ENCODE data around the gene STARD13. TPM values are rescaled to one million over a fixed set of nuclear protein-coding genes. Genes with fewer than 3 reads are reported as not detected.

The STARD13 gene
- total RNA-seq, 1 experiment from 2014 or later = 11.3 TPM

GRCh38 chr13:33145667-33146066, 139.9 kb downstream of the STARD13 start:
- Mint-ChIP-seq H3K36me3 (ENCODE audit: insufficient read depth, unreplicated experiment) (no peaks in the 10 kb centered on the region), H3K4me1 (ENCODE audit: low read depth, unreplicated experiment) (no peaks in the 10 kb centered on the region), H3K27ac (ENCODE audit: unreplicated experiment) (no peak overlapping the region), H3K4me3 (ENCODE audit: low read depth, unreplicated experiment) (no peak overlapping the region), H3K27me3 (ENCODE audit: unreplicated experiment) (no peaks in the 10 kb centered on the region), H3K9me3 (ENCODE audit: low read depth, unreplicated experiment) (peaks cover 2% of the 10 kb centered on the region)
- BruUV-seq (replicated peaks) = no TSS peak
- TF ChIP-seq CTCF (IDR thresholded peaks at IDR 0.05; ENCODE audit: unreplicated experiment) = no peak
- no peak for DNase-seq
- CTCF ChIA-PET = interaction anchor here (1.0 kb wide), 1 partner anchor 12 kb away, joined by 4 read pairs; no protein-coding TSS in a partner anchor
- intact Hi-C loops (cut with micrococcal nuclease; ENCODE audit: unreplicated experiment) = no loop called here

GRCh38 chr13:33144358-33144784, 141.2 kb downstream of the STARD13 start:
- Mint-ChIP-seq H3K27ac (ENCODE audit: unreplicated experiment) (no peak overlapping the region), H3K9me3 (ENCODE audit: low read depth, unreplicated experiment) (peaks cover 2% of the 10 kb centered on the region), H3K4me1 (ENCODE audit: low read depth, unreplicated experiment) (no peaks in the 10 kb centered on the region), H3K4me3 (ENCODE audit: low read depth, unreplicated experiment) (no peak overlapping the region), H3K36me3 (ENCODE audit: insufficient read depth, unreplicated experiment) (no peaks in the 10 kb centered on the region), H3K27me3 (ENCODE audit: unreplicated experiment) (no peaks in the 10 kb centered on the region)
- intact Hi-C loops (cut with micrococcal nuclease; ENCODE audit: unreplicated experiment) = no loop called here
- no peak for DNase-seq
- no TSS peak for BruUV-seq (replicated peaks)
- CTCF ChIA-PET = interaction anchor here (0.6 kb wide), 1 partner anchor 11 kb away, joined by 4 read pairs; no protein-coding TSS in a partner anchor
- no peak for TF ChIP-seq CTCF (IDR thresholded peaks at IDR 0.05; ENCODE audit: unreplicated experiment)

GRCh38 chr13:33139780-33140535, 145.6 kb downstream of the STARD13 start:
- Mint-ChIP-seq H3K36me3 (ENCODE audit: insufficient read depth, unreplicated experiment) (no peaks in the 10 kb centered on the region), H3K4me3 (ENCODE audit: low read depth, unreplicated experiment) (no peak overlapping the region), H3K27me3 (ENCODE audit: unreplicated experiment) (no peaks in the 10 kb centered on the region), H3K27ac (ENCODE audit: unreplicated experiment) (no peak overlapping the region), H3K9me3 (ENCODE audit: low read depth, unreplicated experiment) (peaks cover 2% of the 10 kb centered on the region), H3K4me1 (ENCODE audit: low read depth, unreplicated experiment) (no peaks in the 10 kb centered on the region)
- intact Hi-C loops (cut with micrococcal nuclease; ENCODE audit: unreplicated experiment) = no loop called here
- no TSS peak for BruUV-seq (replicated peaks)
- no peak for DNase-seq
- CTCF ChIA-PET = no interaction called here
- TF ChIP-seq CTCF (IDR thresholded peaks at IDR 0.05; ENCODE audit: unreplicated experiment) = no peak

- Mint-ChIP-seq H3K4me1 (ENCODE audit: low read depth, unreplicated experiment) (no peaks in the 10 kb centered on the region), H3K27ac (ENCODE audit: unreplicated experiment) (no peak overlapping the region), H3K36me3 (ENCODE audit: insufficient read depth, unreplicated experiment) (no peaks in the 10 kb centered on the region), H3K27me3 (ENCODE audit: unreplicated experiment) (no peaks in the 10 kb centered on the region), H3K9me3 (ENCODE audit: low read depth, unreplicated experiment) (peaks cover 2% of the 10 kb centered on the region), H3K4me3 (ENCODE audit: low read depth, unreplicated experiment) (no peak overlapping the region)
- TF ChIP-seq CTCF (IDR thresholded peaks at IDR 0.05; ENCODE audit: unreplicated experiment) = no peak
- no peak for DNase-seq
- CTCF ChIA-PET = no interaction called here
- no TSS peak for BruUV-seq (replicated peaks)
- intact Hi-C loops (cut with micrococcal nuclease; ENCODE audit: unreplicated experiment) = no loop called here
These were observed 146.4 kb downstream of the STARD13 start for GRCh38 chr13:33139184-33139583.

All from Calu3 (cell line).